Left lobe of liver (tissue), 2 donors: ENCODE data around the gene GABRB2. TPM values are rescaled to one million over a fixed set of nuclear protein-coding genes. Genes with fewer than 3 reads are reported as not detected.
"Not testable (repeated sequence)": the region's sequence is repeated elsewhere in the genome, so short reads cannot be mapped to it uniquely, and the experiment has no call there.

Experiments
- ATAC-seq: fragments of 200-7000 bp; cut with Tn5 transposase; one replicate; pipeline ENCODE4 v1.9.1; 2020; ENCODE audit warnings: mild to moderate bottlenecking, moderate library complexity
- DNase-seq: peaks from one replicate; pipeline ENCODE4 v3.0.0-alpha.2; 2020; ENCODE audit warnings: low spot score
- total RNA-seq: library from RNA; stranded (reverse); gene quantifications from one replicate; pipeline ENCODE4 v1.2.1, GENCODE V29; 2021
- donor health status: DM: no; HTN: no; CAD: no; lungs with moderate emphysema.
- donor health status: DM: no; HTN: yes; CAD: no.

Gene GABRB2
- total RNA-seq, 1 donor from 2014 or later: not detected

DNA sequence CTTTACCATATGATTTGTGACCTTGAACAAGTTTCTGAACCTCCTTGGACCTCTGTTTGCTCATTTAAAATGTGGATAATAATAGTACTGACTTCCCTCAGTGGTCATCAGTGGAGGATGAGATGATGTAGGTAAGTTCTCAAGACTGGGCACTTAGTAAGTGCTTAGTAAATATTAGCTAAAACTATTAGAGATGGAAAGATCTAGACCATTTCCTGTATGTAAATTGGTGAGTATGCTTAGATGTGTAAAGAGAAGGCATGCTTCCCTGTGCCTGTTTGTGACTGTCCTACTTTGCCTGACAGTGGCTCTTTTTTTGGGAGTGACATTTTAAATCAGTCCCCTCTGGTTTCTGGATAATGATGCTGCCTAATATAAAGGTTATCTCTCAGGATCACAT lies 288.1 kb downstream of the GABRB2 start:
- no peak for DNase-seq
- no peak for ATAC-seq

DNA sequence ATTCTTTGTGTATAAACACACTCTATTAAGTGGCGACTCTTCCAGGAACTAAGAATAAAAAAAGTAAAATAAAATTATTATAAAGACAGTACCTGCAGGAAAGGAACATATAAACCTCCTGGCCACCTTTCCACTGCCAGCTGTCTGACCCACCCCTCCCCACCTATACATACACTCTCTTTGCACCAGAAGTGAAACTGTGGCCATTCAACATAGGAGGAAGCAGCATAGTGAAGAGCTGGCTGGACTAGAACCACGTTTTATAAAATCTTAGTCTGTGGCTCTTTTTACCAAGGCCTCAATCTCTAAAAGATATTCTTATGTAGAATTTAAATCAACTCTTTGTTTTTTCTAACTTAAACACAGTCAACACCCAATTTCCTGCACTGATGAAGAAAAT lies 289.6 kb downstream of the GABRB2 start:
- no peak for ATAC-seq

DNA sequence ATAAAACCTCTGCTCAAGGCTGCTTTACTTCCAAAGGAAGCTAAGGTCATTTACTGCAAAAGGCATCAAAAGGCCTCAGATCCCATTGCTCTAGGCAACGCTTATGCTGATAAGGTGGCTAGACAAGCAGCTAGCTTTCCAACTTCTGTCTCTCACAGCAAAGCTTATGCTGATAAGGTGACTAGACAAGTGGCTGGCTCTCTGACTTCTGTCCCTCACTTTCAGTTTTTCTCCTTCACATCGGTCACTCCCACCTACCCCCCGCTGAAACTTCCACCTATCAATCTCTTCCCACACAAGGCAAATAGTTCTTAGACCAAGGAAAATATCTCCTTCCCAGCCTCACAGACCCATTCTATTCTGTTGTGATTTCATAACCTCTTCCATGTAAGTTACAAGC lies 293.6 kb downstream of the GABRB2 start:
- not testable (repeated sequence) for ATAC-seq, DNase-seq

More for the DNA sequence above, 289.6 kb downstream of the GABRB2 start:
- DNase-seq: no peak

DNA sequence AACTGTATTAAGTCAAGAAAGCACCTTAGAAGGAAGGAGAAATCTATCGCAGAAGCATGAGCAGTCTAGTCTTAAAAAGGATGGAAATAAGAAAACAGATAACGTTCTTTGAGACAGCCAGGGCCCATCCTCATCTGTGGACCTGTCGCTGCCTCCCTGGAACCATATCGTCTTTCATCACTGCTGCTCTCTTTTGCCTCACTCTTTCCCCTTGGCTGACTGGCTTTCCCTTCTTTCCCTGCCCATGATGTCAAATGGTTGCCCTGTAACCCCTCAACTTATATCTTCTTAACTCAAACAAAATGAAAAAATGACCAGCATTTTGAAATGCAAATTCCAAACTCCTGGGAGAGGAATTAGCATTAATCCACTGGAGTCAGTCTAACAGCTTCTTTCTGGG lies 299.8 kb downstream of the GABRB2 start:
- ATAC-seq: no peak
- DNase-seq: no peak

DNA sequence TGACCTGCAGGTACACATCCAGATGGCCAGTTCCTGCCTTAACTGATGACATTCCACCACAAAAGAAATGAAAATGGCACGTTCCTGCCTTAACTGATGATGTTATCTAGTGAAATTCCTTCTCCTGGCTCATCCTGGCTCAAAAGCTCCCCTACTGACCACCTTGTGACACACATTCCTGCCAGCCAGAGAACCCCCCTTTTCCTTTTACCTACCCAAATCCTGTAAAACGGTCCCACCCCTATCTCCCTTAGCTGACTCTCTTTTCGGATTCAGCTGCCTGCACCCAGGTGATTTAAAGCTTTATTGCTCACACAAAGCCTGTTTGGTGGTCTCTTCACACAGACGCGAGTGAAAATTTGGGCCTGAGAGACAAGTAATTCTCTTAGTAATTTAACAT lies 300.7 kb downstream of the GABRB2 start:
- not testable (repeated sequence) for DNase-seq, ATAC-seq

Other genes with a start within 250 kb of the GABRB2 start
- gene GABRA6, start 139.0 kb upstream of the GABRB2 start, total RNA-seq: not detected